Effector memory CD4-positive, alpha-beta T cell (primary cell): ENCODE results near the gene AMOTL1.

ENCODE experiments used
- DNase-seq, 3 donors: peaks; one replicate each; pipeline ENCODE4 v3.0.0-alpha.2; 2020
- H3K27ac ChIP-seq: 2 replicates; pipeline ENCODE4 v1.7.0; 2013; ENCODE audit warnings: mild to moderate bottlenecking, low read length, moderate library complexity; ENCODE audit not compliant: insufficient read depth, poor library complexity, severe bottlenecking
- H3K27me3 ChIP-seq: replicated peaks from 2 replicates; pipeline ENCODE4 v1.7.0; 2013; ENCODE audit warnings: mild to moderate bottlenecking, low read length; ENCODE audit not compliant: insufficient read depth, control insufficient read depth, poor library complexity, severe bottlenecking
- H3K36me3 ChIP-seq: 2 replicates; pipeline ENCODE4 v1.7.0; 2013; ENCODE audit warnings: mild to moderate bottlenecking, low read length, moderate library complexity; ENCODE audit not compliant: control insufficient read depth, insufficient read depth
- H3K4me1 ChIP-seq: 2 replicates; pipeline ENCODE4 v1.7.0; 2013; ENCODE audit warnings: low read length, mild to moderate bottlenecking; ENCODE audit not compliant: control insufficient read depth, insufficient read depth, poor library complexity, severe bottlenecking
- H3K4me3 ChIP-seq: 2 replicates; pipeline ENCODE4 v1.7.0; 2013; ENCODE audit warnings: low read length, low read depth, mild to moderate bottlenecking; ENCODE audit not compliant: insufficient read depth, poor library complexity, severe bottlenecking
- H3K9me3 ChIP-seq: 2 replicates; pipeline ENCODE4 v1.7.0; 2013; ENCODE audit warnings: mild to moderate bottlenecking, low read length, moderate library complexity; ENCODE audit not compliant: control insufficient read depth

Gene AMOTL1

DNA sequence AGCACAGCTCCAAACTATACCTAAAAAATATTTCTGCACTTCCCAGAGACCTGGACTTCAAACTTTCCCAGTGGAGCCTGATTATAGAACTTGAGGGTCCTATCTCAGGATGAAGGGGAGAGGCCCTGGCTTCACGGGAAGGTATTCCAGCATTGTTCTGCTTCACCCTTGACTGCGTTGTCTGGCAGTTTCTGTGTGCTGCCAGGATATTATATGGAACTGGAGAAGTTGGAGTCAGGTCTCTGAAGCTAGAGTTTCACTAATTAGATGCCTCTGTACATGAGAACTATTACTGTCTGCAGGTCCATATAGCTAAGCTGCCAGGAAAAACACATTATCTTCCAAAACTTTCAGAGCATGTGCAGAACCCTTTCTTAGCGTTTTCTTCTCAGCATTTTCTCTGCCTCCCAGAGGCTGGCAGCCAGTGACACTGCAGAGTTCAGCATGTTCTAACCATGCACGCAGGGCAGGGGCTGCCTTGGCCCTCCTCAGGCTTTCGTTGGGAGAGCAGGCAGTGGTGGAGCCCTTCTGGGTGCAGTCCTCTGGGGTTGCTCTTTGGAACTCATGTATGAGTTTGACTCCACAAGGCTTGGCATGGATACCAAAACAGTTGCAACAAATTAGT is 105.9 kb downstream of the AMOTL1 start:
- DNase-seq = no peak
- no peak overlapping the region for H3K4me3 ChIP-seq
- no peaks in the 10 kb centered on the region for H3K36me3 ChIP-seq

DNA sequence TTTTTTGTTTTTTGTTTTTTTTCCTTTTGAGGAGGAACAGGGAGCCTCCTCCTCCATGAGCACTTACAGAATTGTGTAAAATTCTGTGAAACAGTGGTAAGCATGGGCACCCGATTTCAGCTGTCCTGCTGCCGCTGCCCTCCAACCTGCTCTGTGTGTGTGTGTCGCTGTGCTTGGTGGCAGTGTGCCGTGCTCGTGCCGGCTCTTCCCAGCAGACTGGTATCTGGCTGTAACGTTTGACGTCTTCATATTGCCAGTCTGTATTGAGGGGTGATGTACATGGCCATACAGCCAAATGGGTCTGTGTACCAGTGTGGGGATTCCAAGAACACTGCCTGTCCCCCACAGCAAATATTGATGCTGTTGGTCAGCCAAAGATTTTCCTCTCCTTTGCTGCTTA is 108.1 kb downstream of the AMOTL1 start:
- Histone ChIP-seq H3K9me3 (no peaks in the 10 kb centered on the region), H3K27ac (no peak overlapping the region), H3K36me3 (no peaks in the 10 kb centered on the region), H3K4me3 (no peak overlapping the region), H3K27me3 (no peaks in the 10 kb centered on the region), H3K4me1 (no peaks in the 10 kb centered on the region)
- no peak for DNase-seq

More for the DNA sequence above, 105.9 kb downstream of the AMOTL1 start:
- Histone ChIP-seq H3K9me3 (no peaks in the 10 kb centered on the region), H3K27me3 (no peaks in the 10 kb centered on the region), H3K4me1 (no peaks in the 10 kb centered on the region), H3K27ac (no peak overlapping the region)

DNA sequence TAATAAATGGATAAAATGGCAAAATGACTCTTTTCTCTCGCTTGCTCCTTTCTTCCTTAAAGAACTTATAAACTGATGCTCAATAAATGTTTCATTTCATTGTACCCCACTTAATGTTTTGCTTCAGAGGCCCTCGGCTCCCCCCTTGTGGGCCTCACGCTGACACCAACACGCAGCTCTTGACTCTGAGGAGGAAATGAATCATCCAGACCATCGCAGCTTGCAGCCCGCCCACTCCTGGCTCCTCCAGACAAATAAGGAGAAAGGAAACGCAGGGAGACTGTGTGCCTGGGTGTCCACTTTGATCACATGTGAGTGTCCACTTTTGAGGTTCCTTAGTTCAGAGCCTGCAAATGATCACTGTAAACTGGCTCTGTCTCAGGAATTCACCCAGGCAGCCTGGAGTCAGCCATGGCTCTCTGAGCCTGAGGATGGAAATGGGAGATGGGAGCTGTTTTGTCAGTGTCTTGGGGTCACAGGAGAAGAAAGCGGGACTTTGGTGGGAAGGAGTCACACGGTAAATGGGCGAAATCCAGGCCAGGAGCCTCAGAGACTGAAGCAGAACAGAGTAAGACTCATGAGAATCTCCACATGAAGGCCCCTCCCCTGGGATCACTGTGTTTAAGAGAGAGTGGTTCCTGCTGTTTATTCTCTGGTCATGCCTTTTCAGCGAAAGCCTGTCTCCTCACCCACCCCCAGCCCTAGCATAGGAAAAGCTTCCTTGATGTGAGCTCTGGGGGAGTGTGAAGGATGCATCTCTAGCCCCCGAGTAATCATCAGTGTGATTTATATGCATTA is 108.7 kb downstream of the AMOTL1 start:
- DNase-seq = no peak
- Histone ChIP-seq H3K27me3 (no peaks in the 10 kb centered on the region), H3K27ac (no peak overlapping the region), H3K4me1 (no peaks in the 10 kb centered on the region), H3K36me3 (no peaks in the 10 kb centered on the region), H3K4me3 (no peak overlapping the region), H3K9me3 (no peaks in the 10 kb centered on the region)

DNA sequence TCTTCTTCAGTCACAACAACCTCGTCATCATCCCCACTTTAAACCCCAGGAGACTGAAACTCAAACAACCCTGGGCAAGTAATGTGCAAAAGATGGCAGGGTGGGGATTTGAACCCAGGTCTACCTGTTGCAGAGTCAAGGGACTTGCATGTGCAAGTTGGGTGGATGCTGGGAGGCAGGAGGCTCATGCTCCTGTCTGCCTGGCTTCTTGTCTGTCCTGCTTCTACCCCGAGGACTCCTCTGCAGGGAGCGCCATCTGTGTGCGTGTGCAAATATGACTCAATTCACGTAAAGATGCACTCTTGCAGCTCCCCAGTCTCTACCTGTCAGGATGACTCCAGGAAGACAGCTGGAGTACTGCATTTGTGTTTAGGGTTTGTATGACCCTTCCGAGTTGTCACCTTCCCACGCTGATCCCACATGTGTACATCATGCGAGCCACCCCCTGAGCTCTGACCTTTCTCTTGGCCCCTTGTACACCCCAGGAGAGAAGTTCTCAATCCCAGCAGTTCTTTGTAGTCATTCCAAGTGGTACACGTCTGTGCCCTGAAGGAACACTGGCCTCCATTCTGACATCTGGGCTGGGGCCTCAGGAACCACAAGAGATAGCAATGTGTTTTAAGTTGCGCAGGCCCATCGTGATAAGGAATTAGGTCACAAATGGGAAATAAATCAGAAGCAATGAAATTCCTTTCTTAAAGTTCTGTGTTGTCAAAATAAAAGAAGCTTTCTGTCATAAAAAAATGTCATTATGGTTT is 109.5 kb downstream of the AMOTL1 start:
- Histone ChIP-seq H3K4me1 (no peaks in the 10 kb centered on the region), H3K27ac (no peak overlapping the region), H3K36me3 (no peaks in the 10 kb centered on the region), H3K9me3 (no peaks in the 10 kb centered on the region), H3K27me3 (no peaks in the 10 kb centered on the region), H3K4me3 (no peak overlapping the region)
- no peak for DNase-seq

DNA sequence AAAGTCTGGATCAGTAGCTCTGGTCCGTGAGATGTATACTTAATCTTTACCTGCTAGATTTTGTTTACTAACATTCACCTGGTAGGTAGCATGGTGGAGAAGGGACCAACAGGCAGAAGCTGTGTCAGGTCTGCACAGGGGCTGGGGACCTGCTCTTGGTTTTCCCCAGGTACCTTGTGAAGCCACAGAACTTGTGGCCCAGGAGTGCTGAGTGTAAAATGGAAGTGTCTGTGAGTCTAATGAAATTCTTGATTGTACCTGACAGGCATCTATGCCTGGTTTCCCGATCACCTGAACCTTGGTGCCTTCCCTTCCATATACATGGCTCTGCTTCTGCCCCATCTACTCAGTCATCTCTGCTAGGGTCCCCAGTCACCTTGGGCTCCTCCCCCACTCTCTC is 110.8 kb downstream of the AMOTL1 start:
- H3K36me3 ChIP-seq = no peaks in the 10 kb centered on the region
- DNase-seq = no peak
- H3K9me3 ChIP-seq = no peaks in the 10 kb centered on the region
- no peak overlapping the region for H3K27ac ChIP-seq
- H3K27me3 ChIP-seq = no peaks in the 10 kb centered on the region
- H3K4me1 ChIP-seq = no peaks in the 10 kb centered on the region
- no peak overlapping the region for H3K4me3 ChIP-seq

DNA sequence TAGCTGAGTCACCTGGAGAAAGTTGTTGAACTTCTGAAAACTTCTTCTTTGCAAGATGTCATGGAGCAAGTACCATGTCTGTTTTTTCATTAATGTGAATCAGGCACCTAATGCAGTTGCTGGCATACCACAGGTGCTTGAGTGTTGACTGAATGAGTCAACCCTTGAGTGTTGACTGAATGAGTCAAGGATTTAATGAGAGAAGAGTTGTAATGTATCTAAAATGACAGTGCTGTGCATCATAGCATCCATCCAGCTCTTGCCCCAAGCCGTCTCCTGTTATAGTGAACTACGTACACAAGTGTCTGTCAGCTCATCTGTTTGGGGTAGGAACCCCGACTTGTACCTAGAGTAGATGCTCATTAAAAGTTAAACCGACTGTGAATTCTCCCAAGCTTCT is 112.1 kb downstream of the AMOTL1 start:
- no peaks in the 10 kb centered on the region for H3K4me1 ChIP-seq

DNA sequence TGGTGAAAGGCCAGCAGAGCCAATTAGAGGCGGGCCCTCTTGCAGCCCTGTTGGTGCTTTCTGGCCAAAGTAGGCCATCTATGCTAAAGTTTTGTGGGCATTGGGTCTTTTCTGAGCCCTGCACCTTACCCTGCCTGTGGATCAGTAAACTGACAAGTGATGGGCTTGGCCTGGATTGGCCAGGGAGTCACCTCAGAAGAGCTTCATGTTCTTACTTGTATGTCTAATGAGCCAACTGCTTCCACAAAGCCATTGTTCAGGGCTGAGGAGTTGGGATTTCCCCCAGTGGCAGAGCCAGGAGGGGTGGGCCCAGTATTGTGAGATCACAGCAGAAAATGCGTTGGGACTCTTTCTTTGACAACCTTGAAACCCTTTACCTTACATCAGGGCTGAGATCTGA is 114.8 kb downstream of the AMOTL1 start:
- Histone ChIP-seq H3K27ac (no peak overlapping the region), H3K4me1 (no peaks in the 10 kb centered on the region), H3K36me3 (no peaks in the 10 kb centered on the region), H3K27me3 (no peaks in the 10 kb centered on the region), H3K9me3 (no peaks in the 10 kb centered on the region), H3K4me3 (no peak overlapping the region)
- no peak for DNase-seq

More for the DNA sequence above, 112.1 kb downstream of the AMOTL1 start:
- DNase-seq = no peak
- H3K4me3 ChIP-seq = no peak overlapping the region
- no peaks in the 10 kb centered on the region for H3K36me3 ChIP-seq
- no peaks in the 10 kb centered on the region for H3K27me3 ChIP-seq
- no peaks in the 10 kb centered on the region for H3K9me3 ChIP-seq
- H3K27ac ChIP-seq = no peak overlapping the region

DNA sequence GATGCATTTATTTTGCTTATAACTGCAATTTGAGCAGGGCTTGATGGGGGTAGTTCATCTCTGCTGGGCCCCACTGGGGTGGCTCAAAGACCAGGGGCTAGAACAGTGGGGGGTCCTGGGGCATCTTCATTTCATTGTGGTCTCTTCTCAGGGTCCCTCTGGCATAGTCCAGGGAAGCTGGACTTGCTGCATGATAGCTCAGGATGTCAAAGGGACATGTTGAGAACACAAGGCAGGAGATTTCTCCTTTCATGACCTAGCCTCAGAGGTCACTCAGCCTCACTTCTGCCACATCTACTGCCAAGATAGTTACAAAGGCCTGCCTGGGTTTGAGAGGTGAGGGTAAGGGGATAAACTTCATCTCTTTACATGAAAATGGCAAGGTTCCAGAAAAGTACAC is 115.7 kb downstream of the AMOTL1 start:
- no peak for DNase-seq
- no peaks in the 10 kb centered on the region for H3K27me3 ChIP-seq
- no peak overlapping the region for H3K27ac ChIP-seq
- no peaks in the 10 kb centered on the region for H3K9me3 ChIP-seq
- H3K4me1 ChIP-seq = no peaks in the 10 kb centered on the region
- no peaks in the 10 kb centered on the region for H3K36me3 ChIP-seq
- no peak overlapping the region for H3K4me3 ChIP-seq

DNA sequence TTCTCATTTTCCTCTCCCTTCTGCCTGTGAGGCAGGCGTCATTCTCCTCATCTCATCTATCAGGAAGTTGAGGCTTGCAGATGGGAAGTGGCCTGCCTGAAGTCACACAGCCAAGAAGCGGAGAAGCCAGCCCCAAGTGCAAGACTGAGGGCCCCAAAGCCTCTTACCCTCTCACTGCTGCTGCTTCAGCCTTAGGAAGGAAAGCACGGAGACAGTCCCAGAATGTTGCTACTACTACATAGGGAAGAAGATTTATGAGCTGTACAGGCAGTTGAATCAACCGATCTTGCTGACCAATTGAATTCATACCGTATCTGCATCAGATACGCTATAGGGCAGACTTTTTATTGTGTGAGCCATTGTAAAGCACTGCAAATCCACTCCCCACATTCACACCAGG is 116.2 kb downstream of the AMOTL1 start:
- Histone ChIP-seq H3K36me3 (no peaks in the 10 kb centered on the region), H3K4me3 (no peak overlapping the region), H3K27ac (no peak overlapping the region), H3K9me3 (no peaks in the 10 kb centered on the region), H3K4me1 (no peaks in the 10 kb centered on the region), H3K27me3 (no peaks in the 10 kb centered on the region)
- no peak for DNase-seq

DNA sequence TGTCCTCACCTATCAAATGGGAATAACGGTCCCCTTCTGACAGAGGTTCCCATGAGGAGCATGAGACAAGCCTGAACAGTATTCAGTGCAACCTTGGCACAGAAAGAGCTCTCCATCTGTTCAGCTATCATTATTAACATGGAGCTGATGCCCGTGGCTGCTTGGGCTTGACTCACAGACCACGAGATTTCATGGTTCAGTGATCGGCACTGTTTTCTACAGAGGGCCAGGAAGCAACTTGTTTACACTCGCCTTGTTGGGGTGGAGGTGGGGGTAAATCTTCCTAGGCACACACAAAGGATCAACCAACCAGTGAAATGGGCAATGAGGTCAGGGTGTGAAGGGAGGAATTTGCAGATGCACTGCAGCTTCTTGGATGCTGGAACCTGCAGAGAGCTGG is 117.0 kb downstream of the AMOTL1 start:
- Histone ChIP-seq H3K27me3 (no peaks in the 10 kb centered on the region), H3K9me3 (no peaks in the 10 kb centered on the region), H3K4me3 (no peak overlapping the region), H3K4me1 (no peaks in the 10 kb centered on the region), H3K36me3 (no peaks in the 10 kb centered on the region), H3K27ac (no peak overlapping the region)
- no peak for DNase-seq
